Measurements from ENCODE around the gene CCDC192.

The CCDC192 gene

GRCh38 chr5:127666043-127666716 lies 37.0 kb upstream of the CCDC192 start:
- TF ChIP-seq ZNF777 (tag by site-specific recombination; IDR thresholded peaks at IDR 0.05; ENCODE audit: borderline replicate concordance) (no peak), ZNF530 (tag by site-specific recombination; IDR thresholded peaks at IDR 0.05; ENCODE audit: low read depth) (no peak), ZNF747 (tag by site-specific recombination; IDR thresholded peaks at IDR 0.05) (no peak), ZNF843 (tag by site-specific recombination; IDR thresholded peaks at IDR 0.05) (no peak), ZNF501 (tag by site-specific recombination; IDR thresholded peaks at IDR 0.05) (no peak), ZNF394 (tag by site-specific recombination; IDR thresholded peaks at IDR 0.05; ENCODE audit: borderline replicate concordance) (no peak), SP7 (tag by site-specific recombination; IDR thresholded peaks at IDR 0.05) (no peak), KLF1 (tag by site-specific recombination; IDR thresholded peaks at IDR 0.05) (no peak), ZNF529 (tag by site-specific recombination; IDR thresholded peaks at IDR 0.05; ENCODE audit: insufficient replicate concordance) (no peak)
- H3K4me1 ChIP-seq (ENCODE audit: control insufficient read depth, insufficient read depth, low read length), result no peaks in the 10 kb centered on the region
- ChIA-PET CTCF (interaction anchor here (1.1 kb wide), 1 partner anchor 102 kb away, joined by 3 read pairs; no protein-coding TSS in a partner anchor), POLR2A (no interaction called here)
- no peaks in the 10 kb centered on the region for H3K9me3 ChIP-seq (ENCODE audit: control insufficient read depth, insufficient read depth, low read depth, low read length)
- H3K27ac ChIP-seq (ENCODE audit: extremely low read depth, low read depth, low read length), result no peak overlapping the region
- no peaks in the 10 kb centered on the region for H3K36me3 ChIP-seq (ENCODE audit: control insufficient read depth in 2 of 2, insufficient read depth in 1 of 2, low read length in 2 of 2)
- no peak overlapping the region for H3K4me3 ChIP-seq (ENCODE audit: low read depth, low read length)

GRCh38 chr5:127667926-127668325 lies 35.3 kb upstream of the CCDC192 start:
- ChIA-PET CTCF (interaction anchor here (0.6 kb wide), 1 partner anchor 1177 kb away, joined by 3 read pairs; no protein-coding TSS in a partner anchor), POLR2A (no interaction called here)
- no peak overlapping the region for H3K27ac ChIP-seq (ENCODE audit: extremely low read depth, low read depth, low read length)
- no peaks in the 10 kb centered on the region for H3K36me3 ChIP-seq (ENCODE audit: control insufficient read depth in 2 of 2, insufficient read depth in 1 of 2, low read length in 2 of 2)
- no peaks in the 10 kb centered on the region for H3K4me1 ChIP-seq (ENCODE audit: control insufficient read depth, insufficient read depth, low read length)
- H3K4me3 ChIP-seq (ENCODE audit: low read depth, low read length), result no peak overlapping the region
- no peaks in the 10 kb centered on the region for H3K9me3 ChIP-seq (ENCODE audit: control insufficient read depth, insufficient read depth, low read depth, low read length)
- TF ChIP-seq ZNF335 (tag by site-specific recombination; conservative IDR thresholded peaks at IDR 0.05) (peak; percentile 45), ZFHX2 (tag by site-specific recombination; conservative IDR thresholded peaks at IDR 0.05) (no peak)

GRCh38 chr5:127671218-127671617 lies 32.0 kb upstream of the CCDC192 start:
- no peak overlapping the region for H3K4me3 ChIP-seq (ENCODE audit: low read depth, low read length)
- H3K36me3 ChIP-seq (ENCODE audit: control insufficient read depth in 2 of 2, insufficient read depth in 1 of 2, low read length in 2 of 2), result no peaks in the 10 kb centered on the region
- H3K9me3 ChIP-seq (ENCODE audit: control insufficient read depth, insufficient read depth, low read depth, low read length), result no peaks in the 10 kb centered on the region
- H3K4me1 ChIP-seq (ENCODE audit: control insufficient read depth, insufficient read depth, low read length), result no peaks in the 10 kb centered on the region
- TF ChIP-seq ZNF394 (tag by site-specific recombination; IDR thresholded peaks at IDR 0.05; ENCODE audit: borderline replicate concordance), result no peak
- no peak for TF ChIP-seq ZSCAN30 (tag by site-specific recombination; IDR thresholded peaks at IDR 0.05)
- no peak for TF ChIP-seq FEZF1 (tag by site-specific recombination; IDR thresholded peaks at IDR 0.05)
- no peak for TF ChIP-seq ZNF645 (tag by site-specific recombination; IDR thresholded peaks at IDR 0.05)
- no peak for TF ChIP-seq SP3 (tag by site-specific recombination; IDR thresholded peaks at IDR 0.05)
- TF ChIP-seq BCL11B (tag by site-specific recombination; IDR thresholded peaks at IDR 0.05; ENCODE audit: low read depth), result no peak
- no peak for TF ChIP-seq ZNF16 (tag by site-specific recombination; IDR thresholded peaks at IDR 0.05; ENCODE audit: low read depth)
- no peak for TF ChIP-seq OSR2 (tag by site-specific recombination; IDR thresholded peaks at IDR 0.05)
- no peak for TF ChIP-seq ZBTB17 (tag by site-specific recombination; IDR thresholded peaks at IDR 0.05)
- TF ChIP-seq ZNF433 (tag by site-specific recombination; IDR thresholded peaks at IDR 0.05; ENCODE audit: low read depth), result no peak
- H3K27ac ChIP-seq (ENCODE audit: extremely low read depth, low read depth, low read length), result no peak overlapping the region
- ChIA-PET POLR2A (no interaction called here), CTCF (interaction anchor here (0.6 kb wide), 1 partner anchor 214 kb away, joined by 3 read pairs; no protein-coding TSS in a partner anchor)
